Naive B cell (primary cell): Measurements from ENCODE around the gene CLBA1. TPM values are rescaled to one million over a fixed set of nuclear protein-coding genes. Genes with fewer than 3 reads are reported as not detected.

Experiments used
- ATAC-seq, 2 donors: fragments of 150-1000 bp; cut with Tn5 transposase; 2 replicates each; pipeline ENCODE4 v1.10.0; 2021; ENCODE audit warnings: low read depth in 2 of 2, mild to moderate bottlenecking in 2 of 2, moderate library complexity in 2 of 2
- DNase-seq: peaks from one replicate; pipeline ENCODE4 v3.0.0; 2022
- H3K27ac Mint-ChIP-seq, 6 donors: one replicate each; pipeline ENCODE4 v1.8.0; 2020 to 2022; ENCODE audit warnings: mild to moderate bottlenecking in 6 of 6, mixed read lengths in 6 of 6, moderate library complexity in 5 of 6, inconsistent platforms in 2 of 6
- H3K27me3 Mint-ChIP-seq, 3 donors: one replicate each; pipeline ENCODE4 v1.8.0; 2021 to 2022; ENCODE audit warnings: mixed read lengths in 3 of 3, mild to moderate bottlenecking in 1 of 3
- H3K36me3 Mint-ChIP-seq, 2 donors: one replicate each; pipeline ENCODE4 v1.8.0; 2020 to 2022; ENCODE audit warnings: mixed read lengths in 2 of 2, inconsistent platforms in 1 of 2, mild to moderate bottlenecking in 1 of 2
- H3K4me1 Mint-ChIP-seq, 3 donors: one replicate each; pipeline ENCODE4 v1.8.0; 2020 to 2022; ENCODE audit warnings: mixed read lengths in 3 of 3, inconsistent platforms in 1 of 3, mild to moderate bottlenecking in 1 of 3, moderate library complexity in 1 of 3
- H3K4me3 Mint-ChIP-seq, 8 donors: one replicate each; pipeline ENCODE4 v1.8.0; 2020 to 2022; ENCODE audit warnings: mild to moderate bottlenecking in 8 of 8, mixed read lengths in 8 of 8, moderate library complexity in 8 of 8, inconsistent platforms in 2 of 8
- H3K9me3 Mint-ChIP-seq, 7 donors: one replicate each; pipeline ENCODE4 v1.8.0; 2020 to 2022; ENCODE audit warnings: mixed read lengths in 7 of 7, mild to moderate bottlenecking in 5 of 7, inconsistent platforms in 2 of 7, moderate library complexity in 1 of 7
- polyA plus RNA-seq, 6 donors: library from polyadenylated mRNA; unstranded; fragments of 300-500 nt; fragmentation: Illumina TruSeq; gene quantifications; one replicate each; pipeline ENCODE4 v1.2.3, GENCODE V29; 2021; ENCODE audit warnings: low read depth in 6 of 6

The CLBA1 gene
- polyA plus RNA-seq, 6 donors from 2014 or later = 0.59 to 1.1 (median 0.85) TPM; not detected in 1

DNA sequence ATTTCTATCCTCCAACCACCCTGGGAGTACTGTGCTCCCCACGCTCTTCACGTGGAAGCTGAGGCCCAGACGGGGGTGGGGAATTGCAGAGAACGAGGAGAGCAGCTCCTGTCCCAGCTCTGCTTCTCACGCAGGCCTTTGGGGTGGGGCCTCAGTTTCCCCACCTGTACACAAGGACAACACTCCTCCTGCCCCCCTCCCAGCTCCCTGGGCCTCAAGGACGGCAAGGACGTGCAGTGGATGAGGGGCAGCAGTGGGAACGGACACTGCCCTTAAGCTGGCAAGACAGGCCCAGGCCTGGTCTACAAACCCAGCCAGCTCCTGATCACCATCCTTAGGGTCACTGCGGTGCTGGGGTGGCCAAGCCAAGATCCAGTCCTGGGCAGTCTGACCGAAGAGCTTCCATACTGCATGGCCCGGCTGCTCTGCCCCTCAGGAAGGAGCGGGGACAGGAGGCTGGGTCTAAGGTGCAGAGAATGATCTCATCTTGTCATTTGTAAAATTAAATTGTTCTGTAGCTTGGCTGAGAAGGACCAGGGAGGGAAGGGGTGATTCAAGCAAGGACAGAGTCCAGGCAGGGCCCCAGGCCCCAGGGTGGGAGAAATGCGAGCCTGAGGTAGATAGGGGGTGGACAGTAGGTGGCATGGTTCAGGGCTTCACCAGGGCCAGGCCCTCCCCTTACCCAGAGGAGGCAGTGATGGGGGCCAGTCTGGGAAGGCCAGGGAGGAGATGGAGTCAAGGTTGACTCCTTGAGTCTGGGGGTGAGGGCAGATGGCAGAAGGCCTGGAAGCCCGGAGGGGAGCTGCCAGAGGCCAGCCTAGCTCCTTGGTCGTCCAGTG lies 1.3 kb upstream of the CLBA1 start:
- H3K4me1 Mint-ChIP-seq = peaks cover 4 to 22% (median 7%) of the 10 kb centered on the region in 3 donors
- peak overlapping the region; percentile 68 to 93 (median 82) for H3K27ac Mint-ChIP-seq
- peaks cover 7 to 12% (median 8%) of the 10 kb centered on the region in 3 donors for H3K27me3 Mint-ChIP-seq
- H3K4me3 Mint-ChIP-seq = peak overlapping the region; percentile 50 to 88 (median 77)
- no peak for DNase-seq
- no peaks in the 10 kb centered on the region for H3K36me3 Mint-ChIP-seq
- ATAC-seq = no peak
- H3K9me3 Mint-ChIP-seq = peaks cover 0 to 2% (median 0%) of the 10 kb centered on the region in 7 donors

GRCh38 chr14:104986487-104987164 lies 1.0 kb downstream of the CLBA1 start:
- Mint-ChIP-seq H3K36me3 (no peaks in the 10 kb centered on the region), H3K4me1 (peaks cover 4 to 21% (median 7%) of the 10 kb centered on the region in 3 donors), H3K4me3 (peak overlapping the region; percentile 70 to 84 (median 82)), H3K9me3 (peaks cover 0 to 2% (median 0%) of the 10 kb centered on the region in 7 donors), H3K27me3 (peaks cover 0 to 8% (median 4%) of the 10 kb centered on the region in 3 donors), H3K27ac (peak overlapping the region; percentile 61 to 94 (median 84))
- DNase-seq (no peak), ATAC-seq (no peak)

- Mint-ChIP-seq H3K36me3 (no peaks in the 10 kb centered on the region), H3K4me3 (peak overlapping the region in 1 of 8 donors; percentile 10), H3K27me3 (peaks cover 0 to 8% (median 4%) of the 10 kb centered on the region in 3 donors), H3K27ac (peak overlapping the region in 2 of 6 donors; percentile 18 to 19), H3K4me1 (peaks cover 4 to 15% (median 9%) of the 10 kb centered on the region in 3 donors), H3K9me3 (peaks cover 0 to 2% (median 0%) of the 10 kb centered on the region in 7 donors)
- ATAC-seq (no peak), DNase-seq (no peak)
Observed at GRCh38 chr14:104989236-104989950, 3.8 kb downstream of the CLBA1 start.

GRCh38 chr14:104989951-104990303 lies 4.3 kb downstream of the CLBA1 start:
- no peak for DNase-seq
- ATAC-seq = no peak
- no peak overlapping the region for H3K4me3 Mint-ChIP-seq
- no peaks in the 10 kb centered on the region for H3K9me3 Mint-ChIP-seq
- no peak overlapping the region for H3K27ac Mint-ChIP-seq
- H3K4me1 Mint-ChIP-seq = peaks cover 4 to 10% (median 4%) of the 10 kb centered on the region in 3 donors
- no peaks in the 10 kb centered on the region for H3K36me3 Mint-ChIP-seq
- peaks cover 0 to 8% (median 4%) of the 10 kb centered on the region in 3 donors for H3K27me3 Mint-ChIP-seq

- Mint-ChIP-seq H3K9me3 (no peaks in the 10 kb centered on the region), H3K27me3 (peaks cover 0 to 8% (median 4%) of the 10 kb centered on the region in 3 donors), H3K36me3 (no peaks in the 10 kb centered on the region), H3K4me3 (peak overlapping the region in 1 of 8 donors; percentile 66), H3K27ac (peak overlapping the region in 2 of 6 donors; percentile 49 to 93), H3K4me1 (peaks cover 4 to 5% (median 4%) of the 10 kb centered on the region in 3 donors)
- DNase-seq (no peak), ATAC-seq (no peak)
Observed at GRCh38 chr14:104991896-104992230, 6.3 kb downstream of the CLBA1 start.

- ATAC-seq (no peak), DNase-seq (no peak)
- H3K27ac Mint-ChIP-seq = peak overlapping the region in 1 of 6 donors; percentile 88
Observed at GRCh38 chr14:104992501-104992900, 6.9 kb downstream of the CLBA1 start.

DNA sequence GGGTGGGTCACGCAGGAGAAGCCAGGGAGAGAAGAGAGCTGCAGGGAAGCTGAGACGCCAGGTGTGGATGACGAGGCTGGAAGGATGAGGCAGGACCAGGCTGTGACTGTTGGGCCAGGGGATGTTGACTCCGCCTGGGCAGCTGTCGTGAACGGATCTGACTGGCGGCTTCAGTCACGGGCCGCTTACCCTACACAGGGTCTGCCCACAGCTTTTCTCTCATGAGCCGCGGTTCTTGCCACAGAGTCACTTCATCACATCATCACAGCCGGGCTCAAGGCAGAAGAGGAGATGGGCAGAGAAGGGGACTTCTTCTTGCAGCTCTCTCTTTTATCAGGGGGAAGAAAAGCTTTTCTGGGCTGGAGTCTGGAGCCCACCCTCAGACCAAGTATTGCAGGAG lies 7.7 kb downstream of the CLBA1 start:
- Mint-ChIP-seq H3K36me3 (no peaks in the 10 kb centered on the region), H3K4me1 (peaks cover 0 to 4% (median 2%) of the 10 kb centered on the region in 3 donors), H3K4me3 (peak overlapping the region in 1 of 8 donors; percentile 57), H3K9me3 (no peaks in the 10 kb centered on the region), H3K27ac (no peak overlapping the region), H3K27me3 (no peaks in the 10 kb centered on the region)
- no peak for DNase-seq
- ATAC-seq = no peak

More at GRCh38 chr14:104992501-104992900, 6.9 kb downstream of the CLBA1 start:
- Mint-ChIP-seq H3K27me3 (peaks cover 0 to 2% (median 0%) of the 10 kb centered on the region in 3 donors), H3K36me3 (no peaks in the 10 kb centered on the region), H3K4me3 (peak overlapping the region in 1 of 8 donors; percentile 57), H3K4me1 (peaks cover 0 to 4% (median 2%) of the 10 kb centered on the region in 3 donors), H3K9me3 (no peaks in the 10 kb centered on the region)

DNA sequence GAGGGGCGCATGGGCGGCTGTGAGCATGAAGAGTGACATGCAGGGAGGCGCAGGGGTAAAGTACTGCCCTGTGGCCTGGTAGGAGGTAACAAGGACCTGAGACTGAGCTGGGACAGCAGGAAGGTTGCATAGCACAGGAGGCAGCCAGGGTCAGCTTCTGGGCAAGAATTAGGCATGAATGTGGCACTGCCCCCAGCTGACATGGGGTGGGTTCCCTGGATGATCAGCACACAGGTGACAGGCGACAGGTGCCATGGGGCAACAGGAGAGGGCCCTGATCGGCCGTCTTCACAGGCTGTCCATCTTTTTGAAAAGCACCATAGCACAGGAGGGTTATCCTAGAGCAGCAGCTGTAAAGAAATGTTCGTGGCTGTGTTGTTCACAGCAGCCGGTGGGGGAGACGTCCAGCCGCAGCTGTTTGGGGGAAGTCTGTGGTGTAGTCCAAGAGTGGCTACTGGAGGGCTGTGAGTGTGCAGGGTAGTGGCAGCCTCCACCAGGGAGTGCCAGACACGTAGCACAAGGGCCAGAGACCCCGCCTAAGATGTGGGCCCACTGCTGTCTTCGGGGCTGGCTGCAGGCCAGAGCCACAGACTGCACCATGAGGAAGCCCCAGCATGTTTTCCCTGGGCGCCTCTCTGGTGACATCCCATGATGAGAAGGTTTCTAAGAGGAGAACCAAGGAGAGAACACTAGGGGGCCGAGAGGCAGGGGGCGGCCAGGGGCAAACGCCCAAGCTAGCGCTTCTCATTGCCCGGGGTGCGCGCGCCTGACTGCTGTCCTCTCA lies 8.4 kb downstream of the CLBA1 start:
- no peak for DNase-seq
- ATAC-seq = no peak
- H3K27ac Mint-ChIP-seq = no peak overlapping the region
- H3K36me3 Mint-ChIP-seq = no peaks in the 10 kb centered on the region
- H3K27me3 Mint-ChIP-seq = no peaks in the 10 kb centered on the region
- no peaks in the 10 kb centered on the region for H3K9me3 Mint-ChIP-seq
- peaks cover 0 to 4% (median 2%) of the 10 kb centered on the region in 3 donors for H3K4me1 Mint-ChIP-seq
- peak overlapping the region in 1 of 8 donors; percentile 57 for H3K4me3 Mint-ChIP-seq

GRCh38 chr14:104994978-104995377 lies 9.4 kb downstream of the CLBA1 start:
- no peak for ATAC-seq
- Mint-ChIP-seq H3K9me3 (no peaks in the 10 kb centered on the region), H3K36me3 (no peaks in the 10 kb centered on the region), H3K4me1 (peaks cover 0 to 4% (median 2%) of the 10 kb centered on the region in 3 donors), H3K4me3 (no peak overlapping the region), H3K27ac (no peak overlapping the region), H3K27me3 (no peaks in the 10 kb centered on the region)
- DNase-seq = no peak

DNA sequence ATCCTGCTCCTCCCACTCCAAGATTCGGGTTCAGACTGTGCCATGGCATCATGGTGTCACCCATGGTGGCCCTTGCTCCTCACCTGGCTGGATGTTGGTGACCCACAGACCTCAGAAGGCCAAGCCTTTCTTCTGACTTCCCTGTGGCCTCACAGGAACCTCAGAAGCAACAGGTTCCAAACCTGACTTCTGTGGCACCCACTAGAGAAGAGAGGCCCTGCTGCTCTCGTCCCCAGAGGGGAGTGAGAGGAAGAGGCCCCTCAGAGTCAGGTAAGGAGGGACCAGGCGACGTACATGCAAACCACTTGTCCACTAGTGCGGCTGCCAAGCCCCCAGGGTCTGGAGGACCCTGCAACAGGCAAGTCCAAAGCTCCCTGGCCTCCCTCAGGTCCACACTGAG lies 10.4 kb downstream of the CLBA1 start:
- ATAC-seq = no peak
- H3K9me3 Mint-ChIP-seq = no peaks in the 10 kb centered on the region
- no peaks in the 10 kb centered on the region for H3K36me3 Mint-ChIP-seq
- DNase-seq = no peak
- H3K4me1 Mint-ChIP-seq = peaks cover 0 to 4% (median 2%) of the 10 kb centered on the region in 3 donors
- H3K27me3 Mint-ChIP-seq = no peaks in the 10 kb centered on the region
- no peak overlapping the region for H3K4me3 Mint-ChIP-seq
- peak overlapping the region in 2 of 6 donors; percentile 39 to 51 for H3K27ac Mint-ChIP-seq

DNA sequence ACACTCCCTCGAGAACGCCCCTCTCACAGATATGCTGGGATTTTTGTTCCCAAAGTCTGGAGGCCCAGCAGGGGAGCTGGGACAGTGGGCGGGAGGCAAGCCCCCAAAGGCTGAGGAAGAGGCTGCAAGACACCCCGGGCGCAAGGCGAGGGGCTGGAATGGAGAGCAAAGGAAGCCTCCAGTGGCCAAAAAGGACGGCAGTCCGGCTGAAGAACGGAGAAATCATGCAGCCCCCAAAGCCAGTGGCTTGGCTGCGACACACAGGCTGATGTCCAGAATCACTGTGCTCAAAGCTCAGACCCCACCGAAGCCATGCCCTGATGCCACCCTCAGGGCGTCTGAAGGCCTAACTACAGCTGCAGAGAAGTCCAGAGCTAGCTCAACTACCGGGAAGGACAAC lies 10.9 kb downstream of the CLBA1 start:
- H3K4me1 Mint-ChIP-seq = peaks cover 0 to 4% (median 2%) of the 10 kb centered on the region in 3 donors
- no peaks in the 10 kb centered on the region for H3K36me3 Mint-ChIP-seq
- DNase-seq (no peak), ATAC-seq (no peak)
- no peak overlapping the region for H3K4me3 Mint-ChIP-seq
- peak overlapping the region in 1 of 6 donors; percentile 51 for H3K27ac Mint-ChIP-seq
- H3K9me3 Mint-ChIP-seq = no peaks in the 10 kb centered on the region
- no peaks in the 10 kb centered on the region for H3K27me3 Mint-ChIP-seq

DNA sequence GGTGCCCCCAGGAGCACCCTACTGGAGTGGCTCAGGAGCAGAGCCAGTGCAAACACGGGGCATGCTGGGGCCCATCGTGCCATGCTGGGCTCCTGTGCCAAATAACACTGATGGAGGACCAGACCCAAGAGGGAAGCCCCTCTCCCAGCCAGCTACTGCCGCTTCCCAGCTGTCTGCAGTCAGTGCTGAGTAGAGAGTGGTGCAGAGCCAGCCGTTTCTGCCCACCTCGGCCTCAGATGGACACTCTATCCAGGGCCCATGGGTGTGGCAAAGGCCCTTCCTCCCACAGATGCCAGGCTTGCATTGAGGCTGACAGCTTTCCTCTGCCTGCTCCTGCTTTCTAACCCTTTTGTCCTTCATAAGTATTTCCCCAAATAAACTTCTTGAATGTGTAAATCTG lies 13.2 kb downstream of the CLBA1 start:
- DNase-seq (no peak), ATAC-seq (no peak)
- no peak overlapping the region for H3K27ac Mint-ChIP-seq
- no peaks in the 10 kb centered on the region for H3K9me3 Mint-ChIP-seq
- H3K4me1 Mint-ChIP-seq = no peaks in the 10 kb centered on the region
- no peak overlapping the region for H3K4me3 Mint-ChIP-seq
- H3K36me3 Mint-ChIP-seq = no peaks in the 10 kb centered on the region
- H3K27me3 Mint-ChIP-seq = no peaks in the 10 kb centered on the region

- no peak for DNase-seq
- no peak for ATAC-seq
- no peak overlapping the region for H3K27ac Mint-ChIP-seq
- H3K4me1 Mint-ChIP-seq = no peaks in the 10 kb centered on the region
- no peaks in the 10 kb centered on the region for H3K27me3 Mint-ChIP-seq
- no peak overlapping the region for H3K4me3 Mint-ChIP-seq
- no peaks in the 10 kb centered on the region for H3K36me3 Mint-ChIP-seq
- no peaks in the 10 kb centered on the region for H3K9me3 Mint-ChIP-seq
Observed at GRCh38 chr14:104999361-104999760, 13.8 kb downstream of the CLBA1 start.
